Thyroid gland (tissue), 4 donors: ENCODE measurements around the gene VPS35.
"Not testable (repeated sequence)": the region's sequence is repeated elsewhere in the genome, so short reads cannot be mapped to it uniquely, and the experiment has no call there.

Source experiments
- CTCF ChIP-seq, 6 experiments: fragments of 200-600 bp in 3 of 6; fragments of 450-650 bp in 3 of 6; sonication (generic) in 3 of 6; IDR thresholded peaks; one replicate each; pipeline ENCODE4 v1.5.1; 2016 to 2019; ENCODE audit warnings: antibody characterized with exemption in 6 of 6, mild to moderate bottlenecking in 2 of 6, inconsistent platforms in 1 of 6, moderate library complexity in 1 of 6
- POLR2A ChIP-seq, 2 donors: fragments of 450-650 bp; IDR thresholded peaks; one replicate each; pipeline ENCODE4 v1.6.1; 2017; ENCODE audit warnings: antibody characterized with exemption in 2 of 2, mild to moderate bottlenecking in 2 of 2, moderate library complexity in 1 of 2

GRCh38 chr16:46624862-46625261, 64.1 kb downstream of the VPS35 start:
- TF ChIP-seq POLR2A, CTCF (IDR thresholded peaks at IDR 0.05): not testable (repeated sequence)
